OCI-M2 (cell line): ENCODE results near the gene CCDC127.

ENCODE experiments used
- DNase-seq: peaks from one replicate; lab custom pipeline; 2025; ENCODE audit not compliant: unreplicated experiment; lab: John Stamatoyannopoulos, UW

The CCDC127 gene

DNA sequence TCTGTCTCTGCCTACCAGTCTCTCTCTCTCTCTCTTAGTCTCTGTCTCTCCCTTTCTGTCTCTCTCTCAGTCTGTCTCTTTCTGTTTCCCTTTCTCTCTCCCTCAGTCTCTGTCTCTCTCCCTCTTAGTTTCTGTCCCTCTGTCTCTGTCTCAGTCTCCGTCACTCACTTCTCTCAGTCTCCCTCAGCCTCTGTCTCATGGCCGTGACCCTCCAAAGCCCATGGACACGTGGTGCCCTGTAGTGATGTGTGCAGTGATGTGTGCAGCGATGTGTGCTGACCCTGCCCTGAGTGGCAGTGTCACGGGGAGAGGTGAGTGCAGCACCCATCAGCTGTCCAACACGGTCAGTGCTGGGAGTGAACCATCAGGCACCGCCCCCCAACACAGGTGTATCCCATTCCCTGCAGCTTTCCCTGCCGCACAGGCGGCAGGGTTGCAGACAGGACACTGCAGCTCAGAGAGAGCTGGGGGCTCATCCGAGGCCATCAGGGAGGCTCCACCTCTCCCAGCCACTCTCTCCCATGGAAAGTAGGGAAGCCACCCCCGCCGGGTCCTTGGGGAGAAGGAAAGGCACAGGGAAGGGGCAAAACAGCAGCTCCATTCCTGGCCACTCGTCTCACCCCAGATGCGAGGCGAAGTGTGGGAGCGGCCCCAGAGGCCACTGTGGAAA is 27.5 kb downstream of the CCDC127 start:
- DNase-seq: no peak

DNA sequence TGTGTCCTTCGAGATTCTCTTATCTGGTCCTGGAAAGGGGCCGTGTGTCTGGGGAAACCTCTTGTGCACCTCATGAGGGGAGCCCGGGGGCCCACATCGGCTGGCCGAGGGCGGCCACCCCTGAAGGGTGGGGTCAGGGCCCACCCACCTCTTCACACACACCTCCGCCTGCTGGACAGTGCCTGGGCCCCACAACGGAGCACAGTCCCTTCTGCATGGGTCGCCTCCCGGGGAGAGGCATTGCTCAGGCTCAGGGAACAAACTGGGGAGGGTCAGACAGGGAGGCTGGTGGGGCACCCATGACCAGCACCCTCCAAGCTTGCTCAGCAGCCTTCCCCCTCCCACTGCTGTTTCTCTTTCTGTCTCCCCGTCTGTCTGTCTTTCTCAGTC is 28.0 kb downstream of the CCDC127 start:
- DNase-seq: no peak

DNA sequence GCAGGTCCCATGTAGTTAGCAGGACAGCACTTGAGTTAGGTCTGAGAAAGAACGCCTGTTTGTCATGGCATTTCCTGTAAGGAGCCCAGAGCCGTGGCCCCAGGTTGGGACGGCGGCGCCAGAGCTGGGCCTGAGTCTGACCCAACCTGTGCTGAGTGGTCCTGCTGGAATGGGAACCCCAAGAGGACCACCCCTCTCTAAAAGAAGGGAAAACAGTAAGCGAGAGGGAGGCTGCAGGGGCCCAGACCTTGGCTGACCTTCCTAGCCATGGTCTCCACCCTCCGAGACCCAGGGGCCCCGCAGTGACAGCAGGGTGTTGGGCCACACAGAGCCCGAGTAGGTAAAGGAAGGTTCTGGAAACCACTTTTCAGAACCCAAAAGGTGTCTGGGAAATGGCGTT is 28.5 kb downstream of the CCDC127 start:
- DNase-seq: no peak

DNA sequence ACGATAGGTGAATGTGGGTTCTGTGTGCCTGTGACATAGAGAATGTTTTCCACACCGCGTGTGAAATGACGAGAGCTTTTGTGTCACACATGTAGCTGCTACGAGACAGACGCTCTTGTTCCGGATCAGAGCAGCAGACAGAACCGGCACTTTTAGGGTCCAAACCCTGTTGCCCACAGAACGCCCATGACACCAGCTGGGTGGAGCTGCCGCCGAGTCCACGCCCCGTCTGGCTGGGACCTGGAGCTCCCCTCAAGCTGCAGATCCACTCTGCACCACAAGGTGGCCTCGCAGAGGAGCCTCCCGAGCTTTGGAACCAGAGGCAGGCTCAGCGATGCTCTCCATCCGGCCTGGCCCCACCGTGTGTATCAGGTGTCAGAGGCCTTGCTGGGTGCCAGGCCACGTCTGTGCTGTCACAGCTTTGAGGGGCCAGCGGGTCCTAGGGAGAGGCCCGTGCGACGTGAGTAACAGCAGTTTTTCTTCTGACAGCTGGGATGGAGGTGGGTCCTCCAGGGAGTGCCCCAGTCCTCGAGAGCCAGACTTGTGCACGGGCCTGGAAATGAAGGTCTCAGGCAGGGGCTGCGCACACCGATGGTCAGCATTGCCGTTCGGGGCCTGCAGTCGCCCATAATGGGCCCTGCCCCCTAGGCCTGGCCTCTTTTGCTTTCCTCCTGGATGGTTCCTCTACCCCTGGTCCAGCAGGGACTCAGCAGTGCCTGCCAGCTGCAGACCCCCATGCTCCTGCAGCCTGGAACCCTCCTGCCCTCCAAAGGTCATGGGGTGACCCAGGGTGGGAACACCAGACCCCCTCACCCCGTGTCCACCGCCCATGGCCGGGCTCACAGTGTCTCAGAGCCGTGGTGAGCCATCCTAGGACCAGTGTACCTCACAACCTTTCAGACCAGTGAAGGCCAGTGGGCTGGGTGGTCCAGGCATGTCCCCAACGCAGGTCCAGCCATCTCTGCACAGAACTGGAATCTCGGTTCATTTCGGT is 29.2 kb downstream of the CCDC127 start:
- no peak for DNase-seq

DNA sequence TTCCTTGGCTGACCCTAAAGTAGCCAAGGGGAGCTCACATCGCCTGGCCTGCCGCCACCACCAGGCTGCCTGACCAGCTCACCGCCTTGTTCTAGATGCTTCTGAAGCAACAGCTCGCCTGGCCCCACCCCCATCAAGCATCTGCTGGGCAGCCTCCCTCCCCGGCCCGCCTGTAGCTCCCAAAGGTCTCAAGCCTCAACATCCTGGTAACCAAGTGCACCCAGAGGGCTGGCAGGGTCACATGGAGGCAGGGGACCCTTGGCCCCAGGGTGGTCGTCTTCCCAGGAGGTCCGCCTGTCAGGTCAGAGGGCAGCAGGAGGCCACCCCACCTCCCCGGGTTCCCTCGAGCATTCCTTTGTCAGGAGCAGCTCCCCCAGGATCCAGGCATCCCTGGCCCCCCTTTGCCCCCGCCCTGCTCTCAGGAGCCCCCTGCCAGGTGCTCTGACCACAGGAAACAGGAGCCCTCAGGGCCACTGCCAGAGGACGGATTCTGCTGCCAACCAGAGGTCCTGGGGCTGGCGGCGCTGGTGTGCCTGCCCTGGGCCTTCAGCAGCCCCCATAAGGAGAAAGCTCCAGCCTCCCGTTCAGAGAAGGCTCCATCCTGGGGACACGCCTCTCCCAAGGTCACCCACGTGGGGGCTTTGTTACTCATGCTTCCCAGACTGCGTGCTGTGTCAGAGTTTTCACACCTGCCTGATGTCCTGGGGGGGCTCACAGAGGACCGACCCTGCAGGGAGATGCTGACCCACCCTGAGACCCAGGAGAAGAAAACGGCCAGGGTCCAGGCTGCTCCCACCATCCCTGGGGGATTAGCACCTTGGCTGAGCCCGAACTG is 30.1 kb downstream of the CCDC127 start:
- DNase-seq: no peak

DNA sequence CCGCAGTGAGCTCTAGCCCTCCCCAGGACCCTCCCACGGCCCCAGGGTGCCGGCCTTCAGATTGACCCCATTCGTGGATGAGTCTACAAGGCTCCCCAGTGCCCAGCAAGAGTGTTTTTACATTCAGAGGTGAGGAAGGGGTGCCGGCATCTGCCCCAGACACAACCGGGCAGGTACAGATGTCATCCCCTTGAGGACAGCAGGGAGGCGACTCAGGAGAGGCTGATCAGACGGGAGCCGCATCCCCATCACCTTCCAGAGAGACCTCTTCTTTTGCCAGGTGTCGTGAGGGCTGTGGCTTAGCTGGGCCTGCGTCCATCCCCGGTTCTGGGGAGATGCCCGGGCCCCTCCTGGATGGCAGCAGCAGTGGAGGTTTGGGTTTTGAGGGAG is 30.9 kb downstream of the CCDC127 start:
- DNase-seq: no peak

DNA sequence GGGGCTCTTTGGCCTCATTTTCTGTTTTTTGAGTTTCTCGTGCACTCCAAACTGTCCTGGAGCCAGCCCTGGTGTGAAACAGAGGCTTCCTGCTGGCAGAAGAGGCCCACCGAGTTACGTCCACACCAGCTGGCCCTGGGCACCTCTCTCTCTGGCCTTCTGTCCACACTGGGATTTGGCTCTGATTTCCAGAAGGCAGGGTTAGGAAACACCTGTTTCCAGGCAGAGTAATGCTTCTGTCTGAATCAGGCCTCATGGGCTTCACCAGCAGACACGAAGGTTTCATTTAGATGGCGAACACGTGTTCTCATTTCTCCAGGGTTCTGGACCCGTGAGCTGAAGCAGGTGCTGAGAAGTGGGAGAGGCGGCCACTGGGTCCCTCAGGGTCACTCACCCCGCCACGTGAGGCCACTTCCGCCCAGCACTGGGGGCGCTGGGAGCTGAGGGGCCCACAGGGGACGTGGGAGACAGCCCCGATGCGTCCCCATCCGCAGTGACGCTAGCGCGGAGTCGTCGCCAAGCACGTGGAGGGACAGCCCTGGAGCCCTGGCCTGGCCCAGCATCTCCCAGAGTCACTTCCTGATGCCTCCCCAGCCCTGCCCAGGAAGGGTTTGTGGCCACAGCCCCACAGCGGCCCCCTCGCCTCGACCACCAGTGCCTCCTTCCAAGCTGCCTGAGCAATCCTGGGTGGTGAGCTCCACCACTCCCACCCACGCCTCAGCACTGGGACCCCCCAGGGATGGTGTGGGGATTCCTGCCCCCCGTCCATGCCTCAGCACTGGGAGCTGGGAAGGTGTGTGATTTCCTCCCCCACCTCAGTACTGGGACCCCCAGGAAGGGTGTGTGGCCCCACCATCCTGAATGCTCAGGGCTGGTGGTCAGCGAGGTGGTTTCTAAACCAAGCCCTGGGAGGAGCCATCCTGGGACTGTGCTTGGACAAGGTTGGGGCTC is 31.6 kb downstream of the CCDC127 start:
- no peak for DNase-seq

DNA sequence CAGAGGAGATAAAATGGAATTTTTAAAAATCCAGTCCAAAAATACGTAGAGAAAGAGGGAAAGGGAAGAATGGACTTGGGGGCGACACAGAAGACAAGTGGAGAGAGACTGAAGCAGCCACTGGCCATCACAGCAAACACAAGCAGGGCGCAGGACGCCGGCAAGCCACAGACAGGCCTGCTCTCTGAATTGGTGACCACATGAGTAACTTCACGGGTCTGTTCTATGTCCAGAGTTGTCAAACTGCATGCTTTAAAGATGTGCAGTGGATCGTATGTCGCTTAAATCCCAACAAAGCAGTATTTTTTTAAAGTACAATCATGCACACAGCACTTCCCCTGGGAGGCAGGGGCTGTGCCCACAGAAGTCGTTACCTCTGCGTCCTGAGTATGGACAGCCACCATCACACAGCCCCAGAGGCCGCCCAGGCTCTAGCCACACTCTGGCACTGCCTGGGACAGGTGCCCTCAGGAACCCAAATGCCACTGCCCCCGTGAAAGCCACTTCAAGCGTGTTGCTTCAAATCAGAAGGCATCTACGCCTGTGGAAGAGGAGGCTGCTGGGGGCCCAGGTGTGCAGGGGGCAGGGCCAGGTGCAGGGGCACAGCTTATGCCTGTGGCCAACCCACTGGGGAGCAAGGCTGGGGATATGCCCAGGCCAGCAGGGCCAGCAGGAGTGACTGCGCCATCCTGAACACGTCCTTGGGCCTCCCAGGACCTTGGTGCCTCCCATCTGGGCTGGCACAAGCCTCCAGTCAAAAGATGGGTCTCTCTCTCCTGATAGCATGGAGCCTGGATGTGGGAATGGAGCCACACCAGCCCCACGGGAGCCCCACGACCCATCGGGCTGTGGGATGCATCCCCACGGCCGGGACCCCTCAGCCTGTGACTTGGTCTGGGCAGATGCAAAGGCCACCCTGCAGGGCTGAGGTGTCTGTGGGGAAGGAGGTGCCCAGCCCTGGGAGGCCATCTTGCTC is 32.6 kb downstream of the CCDC127 start:
- no peak for DNase-seq

DNA sequence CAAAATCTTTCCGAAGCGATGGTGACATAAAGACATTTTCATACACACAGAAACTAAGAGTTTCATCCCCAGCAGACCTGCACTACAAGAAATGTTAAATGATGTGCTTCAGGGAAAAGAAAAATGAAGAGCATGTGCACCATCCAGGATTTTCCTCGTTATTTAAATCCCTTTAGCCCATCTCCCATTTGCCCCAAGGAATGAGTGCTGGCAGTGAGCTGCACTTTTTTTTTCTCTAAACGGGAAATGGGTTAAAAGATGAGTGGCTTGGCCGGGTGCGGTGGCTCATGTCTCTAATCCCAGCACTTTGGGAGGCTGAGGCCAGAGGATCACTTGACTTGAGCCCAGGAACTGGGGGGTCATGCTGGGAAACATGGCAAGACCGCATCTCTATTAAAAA is 33.5 kb downstream of the CCDC127 start:
- no peak for DNase-seq

DNA sequence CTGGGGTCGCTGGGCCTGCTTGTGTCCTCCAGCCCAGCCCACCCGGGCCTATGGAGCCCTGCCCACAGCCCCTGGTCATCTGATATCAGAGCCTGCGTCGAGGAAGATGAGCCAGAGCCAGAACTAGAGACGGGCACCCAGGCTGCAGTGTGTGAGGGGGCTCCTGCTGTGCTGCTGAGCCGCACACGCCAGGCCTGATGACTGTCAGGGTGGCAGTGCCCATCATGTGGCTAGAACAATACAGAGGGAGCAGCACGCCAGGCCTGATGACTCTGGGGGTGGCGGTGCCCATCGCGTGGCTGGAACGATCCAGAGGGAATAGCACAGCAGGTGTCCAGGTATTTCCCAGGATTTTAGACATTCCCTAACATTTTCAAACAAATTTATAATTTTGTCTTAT is 35.8 kb downstream of the CCDC127 start:
- no peak for DNase-seq

DNA sequence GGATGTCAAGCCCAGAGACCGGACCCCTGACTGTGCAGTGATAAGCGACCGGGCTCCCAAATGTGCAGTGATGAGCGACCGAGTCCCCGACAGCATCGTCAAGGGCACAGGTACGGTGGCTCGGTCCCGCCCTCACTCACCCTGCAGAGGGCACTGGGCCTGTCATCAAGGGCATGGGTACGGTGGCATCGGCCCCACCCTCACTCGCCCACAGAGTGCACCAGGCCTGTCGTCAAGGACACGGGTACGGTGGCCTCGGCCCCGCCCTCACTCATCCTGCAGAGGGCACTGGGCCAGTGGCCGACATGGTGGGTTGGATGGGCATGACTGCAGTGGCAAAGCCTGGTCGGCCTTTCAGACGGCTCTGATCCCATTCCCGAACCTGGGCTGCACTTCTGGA is 36.4 kb downstream of the CCDC127 start:
- no peak for DNase-seq

DNA sequence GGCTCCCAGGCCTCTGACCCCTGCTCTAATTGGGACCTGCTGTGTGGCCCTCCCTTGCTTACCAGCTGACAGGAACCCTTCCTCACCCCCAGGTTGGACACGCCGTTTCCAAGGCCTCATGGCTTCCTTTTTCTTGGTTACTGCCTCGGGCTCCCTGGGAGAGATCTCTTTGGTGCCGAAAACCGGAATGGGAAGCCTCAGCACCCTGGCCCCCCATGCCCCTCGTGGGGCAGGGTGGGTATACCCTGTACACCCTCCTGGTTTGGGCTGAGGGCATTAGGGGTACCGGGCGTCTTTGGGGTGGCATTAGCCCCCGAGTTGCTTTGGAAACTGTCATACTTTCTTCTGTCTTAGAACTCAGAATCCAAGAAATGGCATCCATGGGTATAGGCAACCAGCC is 36.8 kb downstream of the CCDC127 start:
- DNase-seq: no peak

DNA sequence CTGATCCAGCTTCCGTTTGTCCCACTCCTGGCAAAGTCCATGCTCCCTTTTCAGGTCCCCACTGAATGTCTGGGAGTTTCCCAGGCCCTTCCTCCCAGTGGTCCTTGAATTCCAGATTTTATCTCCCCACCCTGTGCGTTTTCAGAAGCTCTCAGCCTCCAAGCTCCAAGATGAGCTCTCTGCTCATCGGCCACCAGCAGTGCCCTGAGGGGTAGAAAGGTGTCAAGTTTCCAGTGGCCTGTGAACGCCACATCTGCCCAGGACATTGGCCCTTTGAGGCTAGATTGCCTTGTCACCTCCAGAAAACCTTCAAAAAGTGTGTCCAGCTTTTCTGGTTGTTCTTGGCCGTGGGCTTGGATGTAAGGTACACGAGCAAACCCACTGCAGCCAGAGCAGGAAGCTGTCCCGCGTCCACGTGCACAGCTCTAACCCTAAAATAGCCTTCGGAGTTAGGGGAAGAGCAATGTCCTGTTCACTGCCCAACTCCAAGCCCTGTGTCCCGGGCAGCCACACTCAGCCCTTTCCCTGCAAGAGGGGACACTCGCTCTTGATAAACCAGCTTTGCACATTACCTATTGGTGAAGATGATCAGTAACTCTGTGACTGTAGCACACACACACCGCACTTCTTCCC is 37.6 kb downstream of the CCDC127 start:
- no peak for DNase-seq

DNA sequence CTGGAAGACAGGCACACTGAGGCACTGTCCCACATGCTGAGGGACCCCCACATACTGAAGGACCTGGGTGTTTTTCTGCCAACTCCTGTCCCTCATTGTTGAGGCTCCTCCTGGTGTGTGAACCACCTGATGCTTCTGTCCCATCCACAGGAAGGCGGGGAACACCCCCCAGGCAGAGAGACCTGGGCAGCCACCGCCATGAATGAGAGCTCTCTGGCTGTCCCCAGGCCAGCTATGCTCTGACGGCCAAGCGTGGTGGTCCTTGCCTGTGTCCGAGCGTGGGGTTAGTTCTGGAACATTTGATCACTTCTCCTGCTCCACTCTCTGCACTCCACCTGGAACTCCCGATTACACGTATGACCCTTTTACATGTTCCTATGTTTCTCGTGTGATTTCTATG is 38.6 kb downstream of the CCDC127 start:
- DNase-seq: no peak

DNA sequence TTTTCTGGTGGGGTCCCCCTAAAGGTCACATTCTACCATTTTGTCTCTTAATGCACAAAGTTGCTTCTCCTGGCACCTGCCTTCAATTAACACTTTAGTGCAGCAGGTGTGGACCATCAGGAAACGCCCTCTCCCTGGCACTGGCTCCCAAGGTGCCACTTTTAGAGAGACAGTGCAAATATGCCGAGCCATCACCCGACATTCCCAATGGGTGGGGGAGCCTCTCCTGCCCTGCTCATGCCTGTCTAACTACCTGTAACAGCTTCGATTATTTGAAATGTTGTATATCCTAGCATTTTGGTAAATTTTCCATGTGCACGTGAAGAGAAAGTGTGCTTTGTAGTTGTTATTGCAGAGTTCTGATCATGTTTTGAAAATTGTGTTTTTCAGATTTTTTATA is 39.8 kb downstream of the CCDC127 start:
- no peak for DNase-seq

DNA sequence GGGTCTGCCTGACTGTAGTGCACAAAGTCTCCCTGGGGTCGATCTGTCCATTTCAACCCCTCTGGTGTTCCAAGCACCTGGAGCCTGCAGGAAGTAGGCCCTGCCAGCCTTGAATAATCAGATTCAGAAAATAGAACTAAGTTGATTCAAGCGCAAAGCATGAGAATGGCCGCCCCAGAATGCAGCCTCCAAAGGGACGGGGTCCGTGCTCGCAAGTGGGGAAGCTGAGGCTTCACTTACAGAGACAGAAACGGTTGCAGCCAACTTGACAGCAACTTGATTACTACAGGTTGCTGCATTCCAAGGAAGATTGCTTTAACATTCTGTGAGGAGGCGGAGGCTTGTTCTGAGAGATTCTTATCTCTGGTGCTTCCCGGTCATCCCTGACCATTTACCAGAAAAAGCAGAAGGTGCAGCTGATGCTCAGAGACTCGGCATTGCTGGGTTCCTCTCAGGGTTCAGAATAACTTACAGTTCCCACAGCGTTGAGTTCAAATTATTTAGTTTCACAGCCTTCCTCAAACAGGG is 41.6 kb downstream of the CCDC127 start:
- DNase-seq: no peak

DNA sequence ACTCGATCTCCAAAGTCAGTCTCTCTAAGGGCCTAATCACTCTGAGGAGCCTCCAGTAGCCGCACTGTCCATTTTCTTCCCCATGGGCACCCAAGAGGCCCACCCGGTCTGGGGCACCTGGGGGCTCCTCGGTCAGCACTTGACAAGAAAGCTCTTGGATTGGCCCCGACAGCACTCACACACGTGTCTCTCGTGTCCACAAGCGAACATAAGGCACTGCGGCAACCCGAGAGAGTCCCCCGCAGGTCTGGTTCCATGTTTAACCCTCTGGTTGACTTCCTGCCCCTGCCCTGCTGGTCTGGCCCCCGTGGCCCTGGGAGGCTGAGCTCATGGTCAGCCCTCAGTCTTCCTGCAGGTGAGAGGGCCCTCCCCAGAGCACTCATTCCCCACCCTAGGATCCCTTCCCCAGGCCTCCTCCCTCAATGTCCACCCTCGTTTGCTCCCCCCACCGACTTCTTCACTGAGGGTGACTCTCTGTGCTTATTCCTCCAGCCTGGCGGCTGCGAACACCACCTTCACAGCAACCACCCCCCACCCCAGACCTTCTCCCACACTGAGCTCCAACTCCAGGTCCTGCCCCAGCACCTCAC is 43.0 kb downstream of the CCDC127 start:
- no peak for DNase-seq

DNA sequence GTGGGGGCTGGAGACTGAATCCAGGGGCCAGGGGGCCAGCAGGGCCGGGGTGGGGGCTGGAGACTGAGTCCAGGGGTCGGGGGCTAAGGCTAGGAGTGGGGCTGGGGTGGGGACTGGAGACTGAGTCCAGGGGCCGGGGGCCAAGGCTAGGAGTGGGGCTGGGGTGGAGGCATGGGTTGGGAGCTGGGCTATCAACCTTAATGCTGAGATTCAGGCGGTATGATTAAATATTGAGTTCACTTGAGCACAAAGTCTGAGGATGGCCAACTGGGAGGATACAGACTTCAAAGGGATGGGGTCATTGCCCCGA is 43.7 kb downstream of the CCDC127 start:
- DNase-seq: no peak
